Liver (tissue), 3 donors: ENCODE data around the gene TNFSF12.

Experiments
- EGR1 ChIP-seq, 2 donors: IDR thresholded peaks; 2 replicates each; pipeline ENCODE4 v1.6.1; 2016 to 2018; ENCODE audit warnings: antibody characterized with exemption in 2 of 2, low read depth in 2 of 2
- FOXA2 ChIP-seq: IDR thresholded peaks from 2 replicates; pipeline ENCODE4 v1.6.1; 2016; ENCODE audit warnings: antibody characterized with exemption
- GABPA ChIP-seq, 2 donors: IDR thresholded peaks in 1 of 2; conservative IDR thresholded peaks in 1 of 2; 2 replicates each; pipeline ENCODE4 v1.6.1; 2016; ENCODE audit warnings: antibody characterized with exemption in 2 of 2, mild to moderate bottlenecking in 1 of 2, moderate library complexity in 1 of 2
- JUND ChIP-seq, 2 donors: IDR thresholded peaks; 2 replicates each; pipeline ENCODE4 v1.6.1; 2016; ENCODE audit warnings: antibody characterized with exemption in 2 of 2
- RXRA ChIP-seq, 2 donors: IDR thresholded peaks; 2 replicates each; pipeline ENCODE4 v1.6.1; 2017 to 2018; ENCODE audit warnings: antibody characterized with exemption in 2 of 2, mild to moderate bottlenecking in 1 of 2
- SP1 ChIP-seq: IDR thresholded peaks from 2 replicates; pipeline ENCODE4 v1.6.1; 2018; ENCODE audit warnings: antibody characterized with exemption, mild to moderate bottlenecking
- YY1 ChIP-seq: IDR thresholded peaks from 2 replicates; pipeline ENCODE4 v1.6.1; 2016; ENCODE audit warnings: antibody characterized with exemption, mild to moderate bottlenecking
- TF ChIP-seq, protein P1 (sequence below): fragments of 150-350 bp; IDR thresholded peaks from 2 replicates; pipeline ENCODE4 v1.5.1; 2017; ENCODE audit warnings: improper control_type of control experiment, low read depth, low read length; ENCODE audit not compliant: missing input control
- TF ChIP-seq, protein P2 (sequence below): IDR thresholded peaks from 2 replicates; pipeline ENCODE4 v1.6.1; 2016; ENCODE audit warnings: antibody characterized with exemption, mild to moderate bottlenecking
- donor health status: healthy.
- donor health status: healthy.

DNA sequence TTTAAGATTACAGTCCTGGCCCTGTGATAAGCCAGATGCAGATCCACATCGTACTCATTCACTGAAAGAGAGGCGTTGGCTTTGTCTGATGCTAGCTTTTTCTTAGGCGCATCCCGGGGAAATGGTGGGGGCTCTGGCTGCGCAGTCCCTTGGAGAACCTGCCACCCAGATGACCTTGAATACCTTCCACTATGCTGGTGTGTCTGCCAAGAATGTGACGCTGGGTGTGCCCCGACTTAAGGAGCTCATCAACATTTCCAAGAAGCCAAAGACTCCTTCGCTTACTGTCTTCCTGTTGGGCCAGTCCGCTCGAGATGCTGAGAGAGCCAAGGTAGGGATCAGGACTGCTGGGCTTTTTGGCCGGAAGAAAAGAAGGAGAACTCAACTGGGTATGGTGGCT lies 40.7 kb upstream of the TNFSF12 start:
- TF ChIP-seq, protein P1, sequence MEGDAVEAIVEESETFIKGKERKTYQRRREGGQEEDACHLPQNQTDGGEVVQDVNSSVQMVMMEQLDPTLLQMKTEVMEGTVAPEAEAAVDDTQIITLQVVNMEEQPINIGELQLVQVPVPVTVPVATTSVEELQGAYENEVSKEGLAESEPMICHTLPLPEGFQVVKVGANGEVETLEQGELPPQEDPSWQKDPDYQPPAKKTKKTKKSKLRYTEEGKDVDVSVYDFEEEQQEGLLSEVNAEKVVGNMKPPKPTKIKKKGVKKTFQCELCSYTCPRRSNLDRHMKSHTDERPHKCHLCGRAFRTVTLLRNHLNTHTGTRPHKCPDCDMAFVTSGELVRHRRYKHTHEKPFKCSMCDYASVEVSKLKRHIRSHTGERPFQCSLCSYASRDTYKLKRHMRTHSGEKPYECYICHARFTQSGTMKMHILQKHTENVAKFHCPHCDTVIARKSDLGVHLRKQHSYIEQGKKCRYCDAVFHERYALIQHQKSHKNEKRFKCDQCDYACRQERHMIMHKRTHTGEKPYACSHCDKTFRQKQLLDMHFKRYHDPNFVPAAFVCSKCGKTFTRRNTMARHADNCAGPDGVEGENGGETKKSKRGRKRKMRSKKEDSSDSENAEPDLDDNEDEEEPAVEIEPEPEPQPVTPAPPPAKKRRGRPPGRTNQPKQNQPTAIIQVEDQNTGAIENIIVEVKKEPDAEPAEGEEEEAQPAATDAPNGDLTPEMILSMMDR = no peak
- TF ChIP-seq SP1 (no peak), GABPA (IDR thresholded peaks at IDR 0.05 in 1 of 2, conservative IDR thresholded peaks at IDR 0.05 in 1 of 2) (no peak), FOXA2 (no peak), RXRA (IDR thresholded peaks at IDR 0.05) (no peak), EGR1 (IDR thresholded peaks at IDR 0.05; ENCODE audit: low read depth in 2 of 2) (no peak), JUND (IDR thresholded peaks at IDR 0.05) (no peak), YY1 (no peak)
- TF ChIP-seq, protein P2, sequence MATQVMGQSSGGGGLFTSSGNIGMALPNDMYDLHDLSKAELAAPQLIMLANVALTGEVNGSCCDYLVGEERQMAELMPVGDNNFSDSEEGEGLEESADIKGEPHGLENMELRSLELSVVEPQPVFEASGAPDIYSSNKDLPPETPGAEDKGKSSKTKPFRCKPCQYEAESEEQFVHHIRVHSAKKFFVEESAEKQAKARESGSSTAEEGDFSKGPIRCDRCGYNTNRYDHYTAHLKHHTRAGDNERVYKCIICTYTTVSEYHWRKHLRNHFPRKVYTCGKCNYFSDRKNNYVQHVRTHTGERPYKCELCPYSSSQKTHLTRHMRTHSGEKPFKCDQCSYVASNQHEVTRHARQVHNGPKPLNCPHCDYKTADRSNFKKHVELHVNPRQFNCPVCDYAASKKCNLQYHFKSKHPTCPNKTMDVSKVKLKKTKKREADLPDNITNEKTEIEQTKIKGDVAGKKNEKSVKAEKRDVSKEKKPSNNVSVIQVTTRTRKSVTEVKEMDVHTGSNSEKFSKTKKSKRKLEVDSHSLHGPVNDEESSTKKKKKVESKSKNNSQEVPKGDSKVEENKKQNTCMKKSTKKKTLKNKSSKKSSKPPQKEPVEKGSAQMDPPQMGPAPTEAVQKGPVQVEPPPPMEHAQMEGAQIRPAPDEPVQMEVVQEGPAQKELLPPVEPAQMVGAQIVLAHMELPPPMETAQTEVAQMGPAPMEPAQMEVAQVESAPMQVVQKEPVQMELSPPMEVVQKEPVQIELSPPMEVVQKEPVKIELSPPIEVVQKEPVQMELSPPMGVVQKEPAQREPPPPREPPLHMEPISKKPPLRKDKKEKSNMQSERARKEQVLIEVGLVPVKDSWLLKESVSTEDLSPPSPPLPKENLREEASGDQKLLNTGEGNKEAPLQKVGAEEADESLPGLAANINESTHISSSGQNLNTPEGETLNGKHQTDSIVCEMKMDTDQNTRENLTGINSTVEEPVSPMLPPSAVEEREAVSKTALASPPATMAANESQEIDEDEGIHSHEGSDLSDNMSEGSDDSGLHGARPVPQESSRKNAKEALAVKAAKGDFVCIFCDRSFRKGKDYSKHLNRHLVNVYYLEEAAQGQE = no peak
